KMS-11 (cell line): Measurements from ENCODE around the gene EMX2.

Experiments used
- H2AFZ ChIP-seq: fragments of 200-600 bp; sonication (generic); 2 replicates; pipeline ENCODE4 v1.6.1; 2016; ENCODE audit warnings: antibody characterized with exemption, mixed run types, low read depth
- H3K27ac ChIP-seq: fragments of 200-600 bp; sonication (generic); 2 replicates; pipeline ENCODE4 v1.6.1; 2016; ENCODE audit warnings: mild to moderate bottlenecking, mixed run types
- H3K27me3 ChIP-seq: fragments of 200-600 bp; sonication (generic); 2 replicates; pipeline ENCODE4 v1.6.1; 2017; ENCODE audit warnings: mild to moderate bottlenecking, low read depth, mixed run types, moderate library complexity; ENCODE audit not compliant: insufficient read depth
- H3K36me3 ChIP-seq: fragments of 200-600 bp; sonication (generic); 2 replicates; pipeline ENCODE4 v1.6.1; 2017; ENCODE audit warnings: mild to moderate bottlenecking, mixed run types; ENCODE audit not compliant: insufficient read depth
- H3K4me1 ChIP-seq: fragments of 200-600 bp; sonication (generic); 2 replicates; pipeline ENCODE4 v1.6.1; 2016; ENCODE audit warnings: mild to moderate bottlenecking, low read depth, mixed run types; ENCODE audit not compliant: poor library complexity, severe bottlenecking
- H3K4me2 ChIP-seq: fragments of 200-600 bp; sonication (generic); 2 replicates; pipeline ENCODE4 v1.7.0; 2016; ENCODE audit warnings: mild to moderate bottlenecking, mixed run types
- H3K4me3 ChIP-seq: fragments of 200-600 bp; sonication (generic); IDR thresholded peaks from 2 replicates; pipeline ENCODE4 v1.6.1; 2017; ENCODE audit warnings: low read depth, low read length, mixed read lengths; ENCODE audit not compliant: insufficient read depth
- H3K79me2 ChIP-seq: fragments of 200-600 bp; sonication (generic); 2 replicates; pipeline ENCODE4 v1.6.1; 2016; ENCODE audit warnings: low read depth, mixed run types; ENCODE audit not compliant: insufficient read depth
- H3K9ac ChIP-seq: fragments of 200-600 bp; sonication (generic); 2 replicates; pipeline ENCODE4 v1.6.1; 2016; ENCODE audit warnings: mild to moderate bottlenecking, mixed run types
- H4K20me1 ChIP-seq: fragments of 200-600 bp; sonication (generic); 2 replicates; pipeline ENCODE4 v1.6.1; 2016; ENCODE audit warnings: mild to moderate bottlenecking, mixed run types; ENCODE audit not compliant: insufficient read depth
- TF ChIP-seq, protein P1 (sequence below): fragments of 200-600 bp; sonication (generic); conservative IDR thresholded peaks from 2 replicates; pipeline ENCODE4 v1.6.1; 2017; ENCODE audit warnings: low read depth, mild to moderate bottlenecking, antibody characterized with exemption, low read length, moderate library complexity, mixed read lengths

Gene EMX2

DNA sequence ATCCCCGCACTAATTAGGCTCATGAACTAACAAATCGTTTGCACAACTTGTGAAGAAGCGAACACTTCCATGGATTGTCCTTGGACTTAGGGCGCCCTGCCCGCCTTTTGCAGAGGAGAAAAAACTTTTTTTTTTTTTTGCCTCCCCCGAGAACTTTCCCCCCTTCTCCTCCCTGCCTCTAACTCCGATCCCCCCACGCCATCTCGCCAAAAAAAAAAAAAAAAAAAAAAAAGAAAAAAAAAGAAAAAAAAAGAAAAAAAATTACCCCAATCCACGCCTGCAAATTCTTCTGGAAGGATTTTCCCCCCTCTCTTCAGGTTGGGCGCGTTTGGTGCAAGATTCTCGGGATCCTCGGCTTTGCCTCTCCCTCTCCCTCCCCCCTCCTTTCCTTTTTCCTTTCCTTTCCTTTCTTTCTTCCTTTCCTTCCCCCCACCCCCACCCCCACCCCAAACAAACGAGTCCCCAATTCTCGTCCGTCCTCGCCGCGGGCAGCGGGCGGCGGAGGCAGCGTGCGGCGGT, at the start of gene EMX2:
Gene EMX2 (plus strand): TSS at position 41 of the 519 bp plus-strand sequence. CDS start 522 bp downstream, outside the sequence.
- Histone ChIP-seq H3K27ac (no peak within 1 kb of the TSS), H2AFZ (no peak within 1 kb of the TSS), H3K4me2 (no peak within 1 kb of the TSS), H3K4me3 (no peak within 1 kb of the TSS), H3K79me2 (no peaks in the 10 kb centered on the region), H3K27me3 (no peaks in the 10 kb centered on the region), H3K9ac (no peak within 1 kb of the TSS), H3K36me3 (no peaks in the 10 kb centered on the region), H3K4me1 (no peaks in the 10 kb centered on the region), H4K20me1 (no peaks in the 10 kb centered on the region)
- TF ChIP-seq, protein P1, sequence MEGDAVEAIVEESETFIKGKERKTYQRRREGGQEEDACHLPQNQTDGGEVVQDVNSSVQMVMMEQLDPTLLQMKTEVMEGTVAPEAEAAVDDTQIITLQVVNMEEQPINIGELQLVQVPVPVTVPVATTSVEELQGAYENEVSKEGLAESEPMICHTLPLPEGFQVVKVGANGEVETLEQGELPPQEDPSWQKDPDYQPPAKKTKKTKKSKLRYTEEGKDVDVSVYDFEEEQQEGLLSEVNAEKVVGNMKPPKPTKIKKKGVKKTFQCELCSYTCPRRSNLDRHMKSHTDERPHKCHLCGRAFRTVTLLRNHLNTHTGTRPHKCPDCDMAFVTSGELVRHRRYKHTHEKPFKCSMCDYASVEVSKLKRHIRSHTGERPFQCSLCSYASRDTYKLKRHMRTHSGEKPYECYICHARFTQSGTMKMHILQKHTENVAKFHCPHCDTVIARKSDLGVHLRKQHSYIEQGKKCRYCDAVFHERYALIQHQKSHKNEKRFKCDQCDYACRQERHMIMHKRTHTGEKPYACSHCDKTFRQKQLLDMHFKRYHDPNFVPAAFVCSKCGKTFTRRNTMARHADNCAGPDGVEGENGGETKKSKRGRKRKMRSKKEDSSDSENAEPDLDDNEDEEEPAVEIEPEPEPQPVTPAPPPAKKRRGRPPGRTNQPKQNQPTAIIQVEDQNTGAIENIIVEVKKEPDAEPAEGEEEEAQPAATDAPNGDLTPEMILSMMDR, result no peak

GRCh38 chr10:117496031-117496430, 46.5 kb upstream of the EMX2 start:
- no peaks in the 10 kb centered on the region for H4K20me1 ChIP-seq
- no peak overlapping the region for H3K4me3 ChIP-seq
- H3K4me2 ChIP-seq, result no peak overlapping the region
- H3K79me2 ChIP-seq, result no peaks in the 10 kb centered on the region
- H3K27me3 ChIP-seq, result no peaks in the 10 kb centered on the region
- peak overlapping the region; percentile 55; the same call in 1 of the 2 replicates for H2AFZ ChIP-seq
- no peaks in the 10 kb centered on the region for H3K4me1 ChIP-seq
- TF ChIP-seq, protein P1, result no peak
- no peak overlapping the region for H3K27ac ChIP-seq
- H3K36me3 ChIP-seq, result no peaks in the 10 kb centered on the region
- H3K9ac ChIP-seq, result no peak overlapping the region

GRCh38 chr10:117496616-117497028, 45.9 kb upstream of the EMX2 start:
- Histone ChIP-seq H3K4me1 (no peaks in the 10 kb centered on the region), H3K9ac (no peak overlapping the region), H3K27ac (no peak overlapping the region), H3K79me2 (no peaks in the 10 kb centered on the region), H3K4me3 (no peak overlapping the region), H3K4me2 (no peak overlapping the region), H4K20me1 (no peaks in the 10 kb centered on the region), H3K27me3 (no peaks in the 10 kb centered on the region), H3K36me3 (no peaks in the 10 kb centered on the region), H2AFZ (peak overlapping the region; percentile 55; the same call in 1 of the 2 replicates)
- TF ChIP-seq, protein P1, result peak; percentile 93

GRCh38 chr10:117497736-117498135, 44.8 kb upstream of the EMX2 start:
- no peak overlapping the region for H3K9ac ChIP-seq
- no peak overlapping the region for H2AFZ ChIP-seq
- no peaks in the 10 kb centered on the region for H3K79me2 ChIP-seq
- H3K27me3 ChIP-seq, result no peaks in the 10 kb centered on the region
- H3K36me3 ChIP-seq, result no peaks in the 10 kb centered on the region
- no peak overlapping the region for H3K27ac ChIP-seq
- H3K4me1 ChIP-seq, result no peaks in the 10 kb centered on the region
- no peaks in the 10 kb centered on the region for H4K20me1 ChIP-seq
- TF ChIP-seq, protein P1, result no peak
- H3K4me2 ChIP-seq, result no peak overlapping the region
- H3K4me3 ChIP-seq, result no peak overlapping the region
